Right lobe of liver (tissue), 4 donors: ENCODE measurements around the gene RCSD1.

Experiments
- POLR2A ChIP-seq: fragments of 450-650 bp; IDR thresholded peaks from one replicate; pipeline ENCODE4 v1.6.1; 2017; ENCODE audit warnings: antibody characterized with exemption, mild to moderate bottlenecking
- TF ChIP-seq, protein P1 (sequence below), 4 donors: fragments of 200-600 bp in 3 of 4; fragments of 450-650 bp in 1 of 4; IDR thresholded peaks; one replicate each; pipeline versions ENCODE4 v1.5.1 to v1.8.0; 2016 to 2022; ENCODE audit warnings: antibody characterized with exemption in 4 of 4, mild to moderate bottlenecking in 2 of 4
- donor health status: DM: no; HTN: no; CAD: no.
- donor health status: DM: no; HTN: no; CAD: no.
- donor health status: DM: no; HTN: yes; CAD: no.

DNA sequence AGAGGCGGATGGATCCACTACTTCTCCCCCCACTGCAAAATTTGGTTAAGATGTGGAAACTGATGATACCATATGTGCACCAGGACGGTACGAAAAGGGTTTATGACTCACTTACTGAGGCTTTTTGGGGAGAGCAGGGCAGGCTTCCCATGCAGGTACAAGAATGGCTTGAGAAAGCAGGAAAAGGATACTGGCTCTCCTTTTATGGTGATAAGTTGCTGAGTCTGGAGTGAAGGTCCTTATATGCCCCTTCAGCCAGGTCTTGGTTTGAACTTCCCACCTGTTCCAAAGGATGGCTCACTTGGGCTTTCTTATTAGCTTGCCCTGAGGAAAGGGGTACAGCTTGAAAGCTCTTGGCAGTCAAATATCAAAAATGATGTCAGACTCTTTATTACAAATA lies 114.9 kb downstream of the RCSD1 start:
- TF ChIP-seq, protein P1, sequence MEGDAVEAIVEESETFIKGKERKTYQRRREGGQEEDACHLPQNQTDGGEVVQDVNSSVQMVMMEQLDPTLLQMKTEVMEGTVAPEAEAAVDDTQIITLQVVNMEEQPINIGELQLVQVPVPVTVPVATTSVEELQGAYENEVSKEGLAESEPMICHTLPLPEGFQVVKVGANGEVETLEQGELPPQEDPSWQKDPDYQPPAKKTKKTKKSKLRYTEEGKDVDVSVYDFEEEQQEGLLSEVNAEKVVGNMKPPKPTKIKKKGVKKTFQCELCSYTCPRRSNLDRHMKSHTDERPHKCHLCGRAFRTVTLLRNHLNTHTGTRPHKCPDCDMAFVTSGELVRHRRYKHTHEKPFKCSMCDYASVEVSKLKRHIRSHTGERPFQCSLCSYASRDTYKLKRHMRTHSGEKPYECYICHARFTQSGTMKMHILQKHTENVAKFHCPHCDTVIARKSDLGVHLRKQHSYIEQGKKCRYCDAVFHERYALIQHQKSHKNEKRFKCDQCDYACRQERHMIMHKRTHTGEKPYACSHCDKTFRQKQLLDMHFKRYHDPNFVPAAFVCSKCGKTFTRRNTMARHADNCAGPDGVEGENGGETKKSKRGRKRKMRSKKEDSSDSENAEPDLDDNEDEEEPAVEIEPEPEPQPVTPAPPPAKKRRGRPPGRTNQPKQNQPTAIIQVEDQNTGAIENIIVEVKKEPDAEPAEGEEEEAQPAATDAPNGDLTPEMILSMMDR (IDR thresholded peaks at IDR 0.05): no peak
- TF ChIP-seq POLR2A: no peak
